GM12873 (cell line): ENCODE measurements around the gene OLIG3.
A peak's percentile ranks its signal among the peaks of the same experiment; 100 is the strongest.

Source experiments
- CTCF ChIP-seq: IDR thresholded peaks from 2 replicates; pipeline ENCODE4 v1.5.1; 2012; ENCODE audit warnings: low read depth, mild to moderate bottlenecking, moderate library complexity, low read length, control low read depth; ENCODE audit not compliant: insufficient read depth; ENCODE audit errors: missing control alignments

The OLIG3 gene

GRCh38 chr6:137494281-137494987 is at the start of gene OLIG3:
TSS of gene OLIG3 (minus strand) at chr6:137494394. CDS start at chr6:137494170, 224 bp downstream.
- TF ChIP-seq CTCF: no peak

- peak; percentile 2 for TF ChIP-seq CTCF
These were observed 48.9 kb upstream of the OLIG3 start for GRCh38 chr6:137543114-137543513.

- TF ChIP-seq CTCF: no peak
These were observed 48.5 kb upstream of the OLIG3 start for GRCh38 chr6:137542713-137543112.

GRCh38 chr6:137541534-137542063 is 47.4 kb upstream of the OLIG3 start:
- TF ChIP-seq CTCF: no peak

- no peak for TF ChIP-seq CTCF
These were observed 42.0 kb upstream of the OLIG3 start for GRCh38 chr6:137536104-137536773.

GRCh38 chr6:137531376-137532092 is 37.3 kb upstream of the OLIG3 start:
- TF ChIP-seq CTCF: no peak

- no peak for TF ChIP-seq CTCF
These were observed 36.2 kb upstream of the OLIG3 start for GRCh38 chr6:137530404-137530803.
